Liver (tissue), 9 donors: Measurements from ENCODE around the gene PKMYT1. TPM values are rescaled to one million over a fixed set of nuclear protein-coding genes. Genes with fewer than 3 reads are reported as not detected.
"Not testable (repeated sequence)": the region's sequence is repeated elsewhere in the genome, so short reads cannot be mapped to it uniquely, and the experiment has no call there.

Experiments
- DNase-seq: peaks from one replicate; pipeline ENCODE4 v3.0.0-alpha.2; 2017; ENCODE audit warnings: low spot score
- H3K27ac ChIP-seq, 2 donors: one replicate each; pipeline ENCODE4 v1.7.0; 2013; ENCODE audit warnings: inconsistent platforms in 2 of 2, low read length in 2 of 2, control low read depth in 1 of 2, low read depth in 1 of 2, mild to moderate bottlenecking in 1 of 2
- H3K27me3 ChIP-seq, 4 donors: one replicate each; pipeline versions ENCODE4 v1.6.1 to v1.7.0; 2013; ENCODE audit warnings: low read length in 3 of 4, inconsistent platforms in 1 of 4, mild to moderate bottlenecking in 1 of 4, moderate library complexity in 1 of 4; ENCODE audit not compliant: control insufficient read depth in 4 of 4, insufficient read depth in 4 of 4
- H3K36me3 ChIP-seq, 4 donors: one replicate each; pipeline versions ENCODE4 v1.6.1 to v1.7.0; 2013; ENCODE audit warnings: low read length in 3 of 4, mild to moderate bottlenecking in 3 of 4, low read depth in 1 of 4, moderate library complexity in 1 of 4; ENCODE audit not compliant: control insufficient read depth in 4 of 4, insufficient read depth in 3 of 4
- H3K4me1 ChIP-seq, 4 donors: one replicate each; pipeline versions ENCODE4 v1.6.1 to v1.7.0; 2013; ENCODE audit warnings: low read length in 3 of 4, mild to moderate bottlenecking in 3 of 4, moderate library complexity in 1 of 4; ENCODE audit not compliant: control insufficient read depth in 4 of 4, insufficient read depth in 4 of 4
- H3K4me3 ChIP-seq, 3 donors: one replicate each; pipeline versions ENCODE4 v1.6.1 to v1.7.0; 2013; ENCODE audit warnings: low read length in 3 of 3, control low read depth in 1 of 3, low read depth in 1 of 3, mild to moderate bottlenecking in 1 of 3
- H3K9ac ChIP-seq, 2 donors: one replicate each; pipeline ENCODE4 v1.7.0; 2013; ENCODE audit warnings: low read length in 2 of 2, mild to moderate bottlenecking in 2 of 2, moderate library complexity in 2 of 2, control low read depth in 1 of 2, low read depth in 1 of 2
- H3K9me3 ChIP-seq, 4 donors: one replicate each; pipeline versions ENCODE4 v1.6.1 to v1.7.0; 2013; ENCODE audit warnings: low read length in 3 of 4; ENCODE audit not compliant: control insufficient read depth in 4 of 4
- CTCF ChIP-seq: fragments of 150-350 bp; IDR thresholded peaks from 2 replicates; pipeline ENCODE4 v1.5.1; 2017; ENCODE audit warnings: improper control_type of control experiment, low read depth, low read length; ENCODE audit not compliant: missing input control
- EGR1 ChIP-seq, 2 donors: IDR thresholded peaks; 2 replicates each; pipeline ENCODE4 v1.6.1; 2016 to 2018; ENCODE audit warnings: antibody characterized with exemption in 2 of 2, low read depth in 2 of 2
- FOXA1 ChIP-seq: IDR thresholded peaks from 2 replicates; pipeline ENCODE4 v1.6.1; 2016; ENCODE audit warnings: antibody characterized with exemption
- FOXA2 ChIP-seq: IDR thresholded peaks from 2 replicates; pipeline ENCODE4 v1.6.1; 2016; ENCODE audit warnings: antibody characterized with exemption
- HNF4G ChIP-seq: IDR thresholded peaks from 2 replicates; pipeline ENCODE4 v1.6.1; 2016; ENCODE audit warnings: antibody characterized with exemption
- MAX ChIP-seq: IDR thresholded peaks from 2 replicates; pipeline ENCODE4 v1.6.1; 2016; ENCODE audit warnings: antibody characterized with exemption
- NR2F2 ChIP-seq: IDR thresholded peaks from 2 replicates; pipeline ENCODE4 v1.6.1; 2016; ENCODE audit warnings: antibody characterized with exemption
- RXRA ChIP-seq, 2 donors: IDR thresholded peaks; 2 replicates each; pipeline ENCODE4 v1.6.1; 2017 to 2018; ENCODE audit warnings: antibody characterized with exemption in 2 of 2, mild to moderate bottlenecking in 1 of 2
- SP1 ChIP-seq: IDR thresholded peaks from 2 replicates; pipeline ENCODE4 v1.6.1; 2018; ENCODE audit warnings: antibody characterized with exemption, mild to moderate bottlenecking
- TAF1 ChIP-seq: conservative IDR thresholded peaks from 2 replicates; pipeline ENCODE4 v1.6.1; 2016; ENCODE audit warnings: antibody characterized with exemption, mild to moderate bottlenecking
- ZBTB33 ChIP-seq: IDR thresholded peaks from 2 replicates; pipeline ENCODE4 v1.6.1; 2016; ENCODE audit warnings: antibody characterized with exemption
- WGBS: extraction: QIAGEN DNeasy Blood & Tissue Kit; methylation state at CpG from one replicate; pipeline ENCODE4 v1.1.7; 2013; 5-methylcytosine and 5-hydroxymethylcytosine counted together
- polyA plus RNA-seq, 2 donors: library from polyadenylated mRNA; stranded (reverse) in 1 of 2; unstranded in 1 of 2; fragments of 200-250 nt in 1 of 2; fragments of >200 nt in 1 of 2; fragmentation: Nextera tagmentation in 1 of 2; extraction: Ambion mirVana in 1 of 2; gene quantifications; one replicate each; pipeline versions ENCODE4 v1.2.1 to v1.2.3, GENCODE V29; 2013 to 2015
- total RNA-seq, 2 donors: library from RNA; depleted of rRNA; stranded (reverse); fragments of >200 nt; gene quantifications; one replicate each; pipeline ENCODE4 v1.2.3, GENCODE V29; 2014
- donor health status: healthy.
- donor health status: healthy.
- donor health status: healthy.
- donor health status: healthy.
- donor health status: healthy.

PKMYT1 gene
- total and polyA plus RNA-seq, 4 donors: 0.50 to 15.8 (median 2.6) TPM

- Histone ChIP-seq H3K9ac (no peak overlapping the region), H3K9me3 (no peaks in the 10 kb centered on the region), H3K4me3 (no peak overlapping the region), H3K27ac (no peak overlapping the region), H3K4me1 (no peaks in the 10 kb centered on the region), H3K27me3 (peaks cover 0 to 2% (median 0%) of the 10 kb centered on the region in 4 donors), H3K36me3 (peaks cover 0 to 10% (median 0%) of the 10 kb centered on the region in 4 donors)
- no peak for DNase-seq
- TF ChIP-seq FOXA1: no peak
- TF ChIP-seq CTCF: no peak
- TF ChIP-seq EGR1 (IDR thresholded peaks at IDR 0.05; ENCODE audit: low read depth in 2 of 2): no peak
- no peak for TF ChIP-seq MAX
- TF ChIP-seq RXRA (IDR thresholded peaks at IDR 0.05): no peak
- TF ChIP-seq TAF1: no peak
- WGBS: 91% methylated on average over 36 of the region's 36 CpGs
These were observed 31.2 kb downstream of the PKMYT1 start for GRCh38 chr16:2948807-2949704.

- peaks cover 0 to 15% (median 0%) of the 10 kb centered on the region in 4 donors for H3K36me3 ChIP-seq
These were observed 33.6 kb downstream of the PKMYT1 start for GRCh38 chr16:2946649-2947048.

GRCh38 chr16:2943716-2944115, 36.5 kb downstream of the PKMYT1 start:
- not testable (repeated sequence) for DNase-seq, H3K9ac ChIP-seq, H3K27ac ChIP-seq, H3K4me3 ChIP-seq, H3K9me3 ChIP-seq, H3K4me1 ChIP-seq, H3K27me3 ChIP-seq
- 84% methylated on average over 12 of the region's 12 CpGs for WGBS
- H3K36me3 ChIP-seq: peaks cover 3 to 27% (median 8%) of the 10 kb centered on the region in 4 donors

More at GRCh38 chr16:2946649-2947048, 33.6 kb downstream of the PKMYT1 start:
- Histone ChIP-seq H3K9ac (no peak overlapping the region), H3K27me3 (no peaks in the 10 kb centered on the region), H3K9me3 (no peaks in the 10 kb centered on the region), H3K4me1 (no peaks in the 10 kb centered on the region), H3K27ac (no peak overlapping the region), H3K4me3 (no peak overlapping the region)
- no peak for TF ChIP-seq NR2F2
- TF ChIP-seq SP1: no peak
- no peak for TF ChIP-seq FOXA1
- no peak for TF ChIP-seq ZBTB33
- TF ChIP-seq MAX: no peak
- TF ChIP-seq FOXA2: no peak
- TF ChIP-seq CTCF: no peak
- TF ChIP-seq HNF4G: no peak
- DNase-seq: no peak
- WGBS: 97% methylated on average over 4 of the region's 4 CpGs
